ENCODE results near the gene SLC12A4. TPM values are rescaled to one million over a fixed set of nuclear protein-coding genes. Genes with fewer than 3 reads are reported as not detected.
"Not testable (repeated sequence)": the region's sequence is repeated elsewhere in the genome, so short reads cannot be mapped to it uniquely, and the experiment has no call there.

Gene SLC12A4
- polyA plus RNA-seq, 1 donor, result 45.9 TPM

DNA sequence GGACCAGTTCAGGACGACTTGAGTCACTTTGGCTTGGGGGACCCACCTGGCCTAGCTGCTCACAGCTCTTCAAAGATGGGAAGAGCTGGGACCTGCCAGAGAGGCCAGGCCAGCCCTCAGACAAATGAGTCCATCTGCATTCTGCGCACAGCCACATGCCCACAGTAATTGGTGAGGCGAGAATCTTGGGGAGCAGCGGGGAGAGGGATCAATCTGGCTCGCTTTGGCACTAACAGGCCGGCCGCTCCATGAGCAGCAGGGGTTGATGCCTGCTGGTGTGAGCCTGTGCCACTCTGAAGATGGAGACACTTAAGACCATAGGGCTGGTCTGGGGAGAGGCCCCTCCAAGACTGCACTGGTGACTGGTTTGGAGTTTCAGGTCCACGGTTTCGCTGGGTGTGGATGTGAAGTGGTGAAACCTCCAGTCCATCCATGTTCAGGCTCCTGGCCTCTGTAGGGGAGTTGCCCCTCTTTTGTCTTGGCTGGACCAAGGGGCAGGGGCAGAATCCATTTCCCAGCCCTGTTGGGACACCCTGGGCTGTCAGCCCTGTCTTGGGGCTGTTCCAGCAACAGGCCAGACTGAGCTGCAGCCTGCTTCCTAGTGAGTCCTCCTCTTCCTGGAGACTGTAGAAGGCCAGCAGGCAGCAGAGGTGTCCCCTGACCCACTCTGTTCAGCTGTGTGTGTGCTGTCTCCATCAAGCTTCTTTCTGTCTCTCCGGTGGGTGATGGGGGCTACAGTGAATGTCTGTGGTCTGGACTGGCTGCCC lies 44.1 kb downstream of the SLC12A4 start:
- DNase-seq, result no peak

- no peak for DNase-seq
Observed at GRCh38 chr16:67923414-67924116, 44.9 kb downstream of the SLC12A4 start.

DNA sequence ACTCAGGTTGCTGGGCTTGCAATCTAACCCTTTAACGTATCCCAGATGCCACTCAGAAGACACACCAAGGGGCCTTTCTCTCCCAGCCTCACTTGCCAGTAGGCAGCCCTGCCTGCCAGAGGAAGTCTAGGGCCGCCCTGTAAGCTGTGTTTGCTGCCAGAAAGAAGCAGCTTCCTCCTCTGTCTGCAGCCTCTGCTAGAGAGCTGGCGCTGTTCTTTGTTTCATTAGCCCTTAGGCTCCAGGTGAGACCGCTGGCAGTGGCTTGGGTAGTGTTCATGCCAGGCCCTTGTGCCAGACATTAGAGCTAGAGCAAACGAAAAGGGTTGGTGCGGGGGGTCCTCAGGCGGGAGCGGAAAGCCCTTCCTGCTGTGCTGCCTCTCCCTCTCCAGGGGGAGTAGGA lies 45.7 kb downstream of the SLC12A4 start:
- no peak for DNase-seq

- DNase-seq, result no peak
Observed at GRCh38 chr16:67922221-67922620, 46.2 kb downstream of the SLC12A4 start.

DNA sequence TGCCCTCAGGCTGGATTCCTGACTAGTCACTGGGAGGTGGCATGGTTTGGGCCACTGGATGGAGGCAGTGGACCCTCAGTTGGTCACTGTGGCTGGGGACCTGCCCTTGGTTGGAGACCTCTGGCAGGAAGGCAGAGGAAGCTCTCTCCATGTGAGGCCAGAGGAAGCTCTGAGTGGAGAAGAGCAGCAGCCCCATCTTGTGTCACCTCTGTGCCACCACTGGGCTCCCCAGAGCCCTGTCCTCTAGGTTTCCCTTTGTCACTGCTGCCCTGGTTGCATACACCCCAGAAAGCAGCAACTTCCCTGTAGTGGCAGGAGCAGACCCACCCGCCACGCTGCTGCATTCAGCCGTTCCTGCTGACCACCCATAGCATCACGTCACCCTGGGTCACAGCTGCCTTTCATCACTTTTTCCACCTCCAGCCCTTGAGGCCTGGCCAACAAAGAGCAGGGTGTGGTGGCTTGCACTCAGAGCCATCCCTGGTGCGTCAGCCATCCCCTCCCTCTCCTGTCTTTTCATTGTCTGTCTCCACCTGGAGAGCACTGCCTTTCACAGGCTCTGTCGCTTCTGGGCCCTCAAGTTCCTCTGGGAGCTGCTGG lies 48.7 kb downstream of the SLC12A4 start:
- no peak for DNase-seq

DNA sequence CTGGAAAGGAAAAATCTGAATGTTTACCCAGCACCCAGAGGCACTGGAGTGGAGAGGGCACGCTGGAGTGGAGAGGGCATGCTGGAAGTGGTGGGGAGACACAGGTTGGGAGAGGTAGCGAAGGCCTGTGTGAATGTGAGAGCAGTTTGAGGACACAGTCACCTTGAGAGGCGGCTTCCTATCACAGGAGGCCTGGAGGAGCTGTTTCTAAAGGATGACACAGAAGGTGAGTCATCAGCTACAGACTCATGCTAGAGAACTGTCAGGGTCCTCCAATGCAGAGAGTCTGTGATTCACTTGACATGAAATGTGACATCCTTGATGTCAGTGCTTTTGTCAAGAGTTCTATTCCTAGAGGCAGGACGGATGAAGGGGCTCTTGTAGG lies 50.6 kb downstream of the SLC12A4 start:
- DNase-seq, result no peak

DNA sequence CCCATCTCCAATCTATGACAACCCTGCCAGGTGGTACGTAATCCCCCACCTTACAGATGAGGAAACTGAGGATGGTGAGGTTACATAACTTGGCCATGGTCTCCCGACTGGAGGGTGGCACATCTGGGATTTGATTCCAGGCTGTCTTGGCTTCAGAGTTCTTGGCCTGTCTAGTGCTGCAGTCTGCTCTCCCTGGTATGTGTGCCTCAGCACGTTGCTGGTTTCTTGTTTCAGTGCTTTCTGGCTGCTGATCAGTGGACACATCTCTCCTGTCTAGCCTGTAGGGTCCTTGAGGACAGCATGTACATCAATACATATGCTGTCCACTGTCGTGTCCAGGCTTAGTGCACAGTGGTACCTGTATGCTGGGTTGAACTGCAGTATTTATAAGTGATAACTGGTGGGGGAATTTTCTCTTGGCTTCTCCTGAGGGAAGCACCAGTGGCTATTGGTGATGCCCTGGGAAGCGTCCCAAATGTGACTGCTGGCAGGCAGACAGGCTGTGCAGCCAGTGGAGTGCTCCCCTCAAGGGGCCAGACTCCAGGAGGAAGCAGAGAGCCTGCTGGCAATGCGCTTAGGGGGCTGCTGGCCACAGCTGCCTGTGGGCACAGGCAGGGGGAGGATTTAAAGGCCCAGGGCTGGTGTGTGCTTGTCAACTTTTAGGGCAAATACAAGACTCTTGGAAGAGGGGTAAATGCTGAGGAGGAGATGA lies 51.1 kb downstream of the SLC12A4 start:
- no peak for DNase-seq

DNA sequence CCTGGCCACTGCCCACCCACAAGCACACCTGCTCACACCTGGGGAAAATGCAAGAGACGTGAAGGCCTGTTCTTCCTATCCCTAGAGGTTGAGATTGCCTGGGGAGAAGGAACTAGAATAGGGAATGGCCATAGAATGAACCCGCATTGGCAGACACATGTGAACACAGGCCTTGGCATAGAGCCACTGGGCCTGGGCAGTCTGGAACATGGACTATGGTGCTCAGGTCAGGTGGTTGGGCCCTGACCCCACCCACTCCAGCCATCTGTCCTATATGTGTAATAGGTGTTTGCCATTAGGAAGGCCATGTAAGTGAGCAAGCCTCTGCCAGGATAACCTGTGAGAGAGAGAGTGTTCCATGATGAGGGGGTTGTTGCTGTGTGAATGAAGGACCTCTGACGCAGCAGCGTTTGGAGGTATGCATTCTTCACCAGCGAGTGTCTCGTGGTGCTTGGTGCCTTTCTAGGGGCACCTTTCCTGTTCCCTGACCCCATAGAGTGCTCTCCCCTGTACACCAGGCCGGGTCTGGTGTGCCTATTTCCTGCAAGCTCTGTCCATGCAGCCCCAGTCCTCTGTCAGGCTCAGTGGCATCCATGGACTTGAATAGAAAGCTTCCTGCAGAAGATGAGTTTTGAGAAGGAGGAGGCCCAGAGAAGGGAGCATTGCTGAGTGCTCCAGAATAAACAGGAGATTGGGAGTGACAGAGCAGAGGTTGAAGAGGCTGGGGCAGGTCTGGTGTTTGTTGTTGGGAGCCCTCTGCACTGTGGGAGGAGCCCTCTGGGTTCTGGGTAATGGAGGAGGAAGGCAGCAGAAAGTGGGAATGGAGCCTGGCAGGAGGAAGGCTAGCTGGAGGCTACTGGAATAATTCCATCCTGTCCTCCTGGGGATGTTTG lies 52.4 kb downstream of the SLC12A4 start:
- DNase-seq, result no peak

GRCh38 chr16:67915496-67915769 lies 53.0 kb downstream of the SLC12A4 start:
- DNase-seq, result not testable (repeated sequence)

DNA sequence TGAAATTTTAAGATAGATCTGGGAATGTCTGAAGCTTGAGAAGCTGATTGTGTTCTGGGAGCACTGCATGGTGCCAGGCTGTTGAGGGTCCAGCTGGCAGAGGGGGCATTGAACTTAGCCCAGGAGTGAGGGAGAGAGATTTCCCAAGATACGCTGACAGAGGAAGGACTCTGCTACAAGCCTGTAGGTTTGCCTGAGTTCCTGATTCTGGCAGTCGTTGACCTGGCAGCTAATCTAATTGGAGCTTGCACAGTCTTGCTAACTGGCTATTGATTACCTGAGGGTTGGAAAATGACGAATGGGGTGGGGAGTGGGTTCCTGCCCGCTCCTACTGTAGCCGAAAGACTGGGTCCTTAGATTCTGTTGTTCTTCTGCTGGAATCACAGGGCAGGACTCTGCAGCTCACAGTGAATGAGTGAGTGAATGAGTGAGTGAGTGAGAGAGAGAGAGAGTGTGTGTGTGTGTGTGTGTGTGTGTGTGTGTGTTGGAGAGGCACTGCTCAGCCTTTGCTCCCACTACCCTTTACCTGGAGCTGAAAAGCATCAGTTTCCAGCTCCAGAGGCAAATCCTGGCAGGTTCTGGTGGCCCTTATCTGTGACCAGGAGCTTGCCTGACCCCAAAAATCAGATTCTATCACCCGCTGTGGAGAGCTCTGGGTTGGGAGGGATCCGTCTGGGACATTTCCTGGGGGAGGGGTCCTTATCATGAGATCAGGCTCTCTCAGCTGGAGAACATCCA lies 53.5 kb downstream of the SLC12A4 start:
- DNase-seq, result no peak

DNA sequence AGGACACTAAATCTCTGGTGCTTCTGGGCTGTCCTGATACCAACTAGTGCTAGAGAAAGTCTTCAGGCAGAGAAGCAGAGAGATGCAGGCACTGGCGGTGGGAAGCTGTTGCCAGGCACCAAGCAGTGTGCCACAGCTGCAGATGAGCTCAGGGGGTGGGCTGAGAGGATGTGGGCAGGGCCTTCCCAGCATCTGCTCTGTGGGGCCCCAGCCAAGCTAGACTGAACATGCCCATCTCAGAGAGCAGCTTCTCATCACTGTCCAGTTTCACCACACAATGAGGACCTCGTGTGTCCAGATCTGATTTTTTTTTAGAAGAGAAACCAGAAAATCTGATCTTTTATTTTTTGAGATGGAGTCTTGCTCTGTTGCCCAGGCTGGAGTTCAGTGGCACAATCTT lies 58.3 kb downstream of the SLC12A4 start:
- DNase-seq, result no peak

DNA sequence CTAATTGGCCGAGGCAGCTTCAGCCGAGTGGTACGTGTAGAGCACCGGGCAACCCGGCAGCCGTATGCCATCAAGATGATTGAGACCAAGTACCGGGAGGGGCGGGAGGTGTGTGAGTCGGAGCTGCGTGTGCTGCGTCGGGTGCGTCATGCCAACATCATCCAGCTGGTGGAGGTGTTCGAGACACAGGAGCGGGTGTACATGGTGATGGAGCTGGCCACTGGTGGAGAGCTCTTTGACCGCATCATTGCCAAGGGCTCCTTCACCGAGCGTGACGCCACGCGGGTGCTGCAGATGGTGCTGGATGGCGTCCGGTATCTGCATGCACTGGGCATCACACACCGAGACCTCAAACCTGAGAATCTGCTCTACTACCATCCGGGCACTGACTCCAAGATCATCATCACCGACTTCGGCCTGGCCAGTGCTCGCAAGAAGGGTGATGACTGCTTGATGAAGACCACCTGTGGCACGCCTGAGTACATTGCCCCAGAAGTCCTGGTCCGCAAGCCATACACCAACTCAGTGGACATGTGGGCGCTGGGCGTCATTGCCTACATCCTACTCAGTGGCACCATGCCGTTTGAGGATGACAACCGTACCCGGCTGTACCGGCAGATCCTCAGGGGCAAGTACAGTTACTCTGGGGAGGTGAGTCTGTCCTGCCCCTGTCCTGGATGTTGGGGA lies 59.2 kb downstream of the SLC12A4 start:
- no peak for DNase-seq

GRCh38 chr16:67907397-67908180 lies 60.8 kb downstream of the SLC12A4 start:
- DNase-seq, result no peak

- DNase-seq, result no peak
Observed at GRCh38 chr16:67902831-67903230, 65.6 kb downstream of the SLC12A4 start.

DNA sequence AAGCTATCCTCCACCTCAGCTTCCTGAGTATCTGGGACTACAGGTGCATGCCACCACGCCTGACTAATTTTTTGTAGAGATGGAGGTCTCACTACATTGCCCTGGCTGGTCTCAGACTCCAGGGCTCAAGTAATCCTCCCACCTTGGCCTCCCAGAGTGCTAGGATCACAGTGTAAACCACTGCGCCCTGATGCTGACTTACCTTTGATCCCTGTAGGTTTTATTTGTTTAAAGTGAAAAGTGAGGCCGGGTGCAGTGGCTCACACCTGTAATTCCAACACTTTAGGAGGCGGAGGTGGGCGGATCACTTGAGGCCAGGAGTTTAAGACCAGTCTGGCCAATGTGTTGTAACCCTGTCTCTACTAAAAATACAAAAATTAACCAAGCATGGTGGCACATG lies 66.7 kb downstream of the SLC12A4 start:
- DNase-seq, result no peak

GRCh38 chr16:67897231-67897630 lies 71.2 kb downstream of the SLC12A4 start:
- no peak for DNase-seq

DNA sequence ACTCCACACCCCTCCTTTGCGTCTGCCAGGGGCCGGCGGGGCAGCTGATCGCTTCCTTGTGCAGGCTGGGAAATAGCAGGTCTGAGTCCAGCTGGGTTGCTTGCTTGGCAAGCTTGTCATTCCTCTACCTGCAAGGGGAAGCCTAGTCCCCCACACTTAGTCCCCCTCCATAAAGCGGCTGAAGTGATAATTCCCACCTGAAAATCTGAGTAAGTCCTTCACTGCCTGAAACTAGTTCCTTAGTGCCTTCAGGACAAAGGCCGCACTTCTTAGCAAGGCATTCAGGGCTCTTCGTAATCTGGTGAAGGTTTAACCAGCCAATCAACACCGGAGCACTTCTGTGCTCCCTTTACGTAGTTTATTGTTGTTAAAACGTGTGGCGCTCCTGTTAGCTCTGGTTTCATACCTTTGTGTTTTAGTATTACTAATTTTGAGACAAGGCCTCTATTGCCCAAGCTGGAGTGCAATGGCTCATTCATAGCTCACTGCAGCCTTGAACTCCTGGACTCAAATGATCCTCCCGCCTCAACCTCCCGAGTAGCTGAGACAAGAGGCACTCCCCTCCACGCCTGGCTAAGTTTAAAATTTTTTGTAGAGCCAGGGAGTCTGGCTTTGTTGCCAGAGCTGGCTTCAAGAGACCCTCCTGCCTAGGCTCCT lies 74.6 kb downstream of the SLC12A4 start:
- no peak for DNase-seq
